Endodermal cell (in vitro differentiated cells): ENCODE data around the gene NPAS3. TPM values are rescaled to one million over a fixed set of nuclear protein-coding genes. Genes with fewer than 3 reads are reported as not detected.

Source experiments
- DNase-seq: peaks from one replicate; pipeline ENCODE4 v3.0.0-alpha.2; 2017
- H3K27ac ChIP-seq: 2 replicates; pipeline ENCODE4 v1.5.1; 2013; ENCODE audit warnings: mild to moderate bottlenecking, low read depth, low read length, moderate library complexity
- H3K27me3 ChIP-seq: 2 replicates; pipeline ENCODE4 v1.6.1; 2013; ENCODE audit warnings: mild to moderate bottlenecking, low read length, moderate library complexity; ENCODE audit not compliant: insufficient read depth, control insufficient read depth, poor library complexity, severe bottlenecking
- H3K36me3 ChIP-seq: 2 replicates; pipeline ENCODE4 v1.7.0; 2013; ENCODE audit warnings: mild to moderate bottlenecking, low read length, moderate library complexity; ENCODE audit not compliant: control insufficient read depth, insufficient read depth
- H3K4me1 ChIP-seq: one replicate; pipeline ENCODE4 v1.7.0; 2013; ENCODE audit warnings: low read length; ENCODE audit not compliant: control insufficient read depth, insufficient read depth
- H3K4me3 ChIP-seq: 2 replicates; pipeline ENCODE4 v1.5.1; 2013; ENCODE audit warnings: mild to moderate bottlenecking, low read length, moderate library complexity
- H3K9ac ChIP-seq: 2 replicates; pipeline ENCODE4 v1.6.1; 2013; ENCODE audit warnings: mild to moderate bottlenecking, low read length, moderate library complexity; ENCODE audit not compliant: poor library complexity, severe bottlenecking; ENCODE audit errors: extremely low read depth
- H3K9me3 ChIP-seq: 2 replicates; pipeline ENCODE4 v1.6.1; 2013; ENCODE audit warnings: mild to moderate bottlenecking, low read length, moderate library complexity; ENCODE audit not compliant: control insufficient read depth
- H3K27ac Mint-ChIP-seq: 2 replicates; pipeline ENCODE4 v1.8.0; 2020; ENCODE audit warnings: mixed read lengths
- H3K27me3 Mint-ChIP-seq: 2 replicates; pipeline ENCODE4 v1.8.0; 2021; ENCODE audit warnings: mild to moderate bottlenecking, mixed read lengths; ENCODE audit not compliant: insufficient read depth
- H3K36me3 Mint-ChIP-seq: 2 replicates; pipeline ENCODE4 v1.8.0; 2020; ENCODE audit warnings: low read depth, mixed read lengths
- H3K4me1 Mint-ChIP-seq: 2 replicates; pipeline ENCODE4 v1.8.0; 2020; ENCODE audit warnings: mixed read lengths
- H3K4me3 Mint-ChIP-seq: 2 replicates; pipeline ENCODE4 v1.8.0; 2020; ENCODE audit warnings: mild to moderate bottlenecking, moderate library complexity, mixed read lengths
- H3K9me3 Mint-ChIP-seq: 2 replicates; pipeline ENCODE4 v1.8.0; 2020; ENCODE audit warnings: mild to moderate bottlenecking, mixed read lengths
- CTCF ChIP-seq: fragments of 200-600 bp; sonication (generic); conservative IDR thresholded peaks from 2 replicates; pipeline ENCODE4 v1.5.0; 2021; ENCODE audit warnings: antibody characterized with exemption, mild to moderate bottlenecking
- WGBS, 2 experiments: methylation state at CpG; one replicate each; pipeline versions ENCODE4 v1.1.5 to v1.1.7; 2013; ENCODE audit warnings: missing lambda C conversion rate in 2 of 2, mixed read lengths in 1 of 2; ENCODE audit not compliant: insufficient coverage in 1 of 2, insufficient read length in 1 of 2; 5-methylcytosine and 5-hydroxymethylcytosine counted together
- total RNA-seq, 2 donors: library from RNA; stranded (reverse); fragmentation: NEBNext Ultra II Directional in 1 of 2; extraction: Animal tissue kit (Norgen Biotek cat#: 25700) in 1 of 2; gene quantifications; 2 replicates in 1 of 2; 3 replicates in 1 of 2; pipeline ENCODE4 v1.2.1, GENCODE V29; 2021

The NPAS3 gene
- total RNA-seq, 2 donors from 2014 or later: 1.4 to 1.6 TPM

DNA sequence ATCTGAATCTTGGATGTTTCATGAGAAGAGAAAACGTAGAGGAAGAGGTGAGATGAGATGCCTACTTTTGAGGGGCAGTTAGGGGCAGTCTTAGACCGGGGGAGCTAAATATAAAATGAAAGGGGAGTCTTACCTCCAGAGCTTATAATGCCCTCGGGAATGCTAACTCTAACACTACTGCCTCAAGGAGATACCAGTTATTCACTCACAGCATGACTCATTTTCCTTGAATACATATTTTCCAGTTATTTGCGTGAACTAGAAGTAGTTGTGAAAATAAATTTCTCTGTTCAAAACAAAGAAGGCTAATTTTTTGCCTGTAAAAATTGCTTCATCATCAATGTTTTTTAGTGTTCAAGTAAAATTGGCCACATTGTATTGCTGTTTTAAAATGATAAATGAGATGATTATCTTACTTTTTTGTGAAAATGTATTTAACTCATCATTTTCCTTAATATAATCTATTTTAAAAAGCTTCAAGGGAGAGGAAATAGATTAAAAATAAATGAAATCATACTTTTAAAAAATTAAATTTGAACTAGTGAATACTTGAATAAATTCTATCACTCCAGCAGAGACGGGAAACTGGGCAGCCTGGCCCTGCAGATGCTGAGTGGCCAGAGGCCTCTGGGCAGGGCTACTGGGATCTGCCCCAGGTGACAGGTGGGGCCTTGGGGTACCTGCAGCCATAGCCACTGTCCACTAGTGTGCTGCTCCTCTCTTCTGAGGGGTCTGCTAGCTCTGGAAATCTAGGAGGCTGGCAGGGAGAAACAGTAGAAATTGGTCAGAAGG is 672.9 kb downstream of the NPAS3 start:
- peaks cover 37% of the 10 kb centered on the region for H3K27me3 Mint-ChIP-seq
- DNase-seq: no peak

GRCh38 chr14:33612197-33612505 is 673.5 kb downstream of the NPAS3 start:
- H3K4me3 Mint-ChIP-seq: no peak overlapping the region
- no peak overlapping the region for H3K4me3 ChIP-seq
- peaks cover 43% of the 10 kb centered on the region for H3K27me3 Mint-ChIP-seq
- H3K36me3 Mint-ChIP-seq: no peaks in the 10 kb centered on the region
- H3K27me3 ChIP-seq: peaks cover 46% of the 10 kb centered on the region
- H3K36me3 ChIP-seq: no peaks in the 10 kb centered on the region
- no peak overlapping the region for H3K9ac ChIP-seq
- no peaks in the 10 kb centered on the region for H3K9me3 ChIP-seq
- H3K27ac Mint-ChIP-seq: no peak overlapping the region
- 62 to 65% methylated on average over 3 to 6 of the region's 6 CpGs for WGBS, 2 experiments
- H3K27ac ChIP-seq: no peak overlapping the region
- no peak for TF ChIP-seq CTCF
- no peaks in the 10 kb centered on the region for H3K4me1 ChIP-seq
- H3K9me3 Mint-ChIP-seq: no peaks in the 10 kb centered on the region
- DNase-seq: no peak
- H3K4me1 Mint-ChIP-seq: peaks cover 8% of the 10 kb centered on the region

More for the DNA sequence above, 672.9 kb downstream of the NPAS3 start:
- no peaks in the 10 kb centered on the region for H3K9me3 ChIP-seq
- Mint-ChIP-seq H3K4me3 (no peak overlapping the region), H3K4me1 (peaks cover 7% of the 10 kb centered on the region), H3K36me3 (no peaks in the 10 kb centered on the region), H3K27ac (no peak overlapping the region), H3K9me3 (no peaks in the 10 kb centered on the region)
- H3K27ac ChIP-seq: no peak overlapping the region
- no peak overlapping the region for H3K4me3 ChIP-seq
- 87 to 100% methylated on average over 1 to 5 of the region's 5 CpGs for WGBS, 2 experiments
- H3K36me3 ChIP-seq: no peaks in the 10 kb centered on the region
- H3K4me1 ChIP-seq: no peaks in the 10 kb centered on the region
- peaks cover 41% of the 10 kb centered on the region for H3K27me3 ChIP-seq
- no peak for TF ChIP-seq CTCF
- no peak overlapping the region for H3K9ac ChIP-seq

GRCh38 chr14:33617154-33617553 is 678.5 kb downstream of the NPAS3 start:
- peaks cover 11% of the 10 kb centered on the region for H3K4me1 Mint-ChIP-seq
- 89% methylated on average over 3 of the region's 3 CpGs; no CpG with 5 or more reads in 1 of the 2 experiments for WGBS, 2 experiments
- no peaks in the 10 kb centered on the region for H3K36me3 Mint-ChIP-seq
- H3K27me3 ChIP-seq: peaks cover 29% of the 10 kb centered on the region
- H3K27ac ChIP-seq: no peak overlapping the region
- no peak for DNase-seq
- H3K4me3 Mint-ChIP-seq: no peak overlapping the region
- H3K27ac Mint-ChIP-seq: no peak overlapping the region
- H3K9me3 ChIP-seq: no peaks in the 10 kb centered on the region
- H3K4me1 ChIP-seq: no peaks in the 10 kb centered on the region
- H3K4me3 ChIP-seq: no peak overlapping the region
- no peaks in the 10 kb centered on the region for H3K9me3 Mint-ChIP-seq
- H3K27me3 Mint-ChIP-seq: peaks cover 34% of the 10 kb centered on the region
- no peaks in the 10 kb centered on the region for H3K36me3 ChIP-seq
- no peak for TF ChIP-seq CTCF
- no peak overlapping the region for H3K9ac ChIP-seq
